A549 (cell line): ENCODE measurements around the gene DRD3. TPM values are rescaled to one million over a fixed set of nuclear protein-coding genes. Genes with fewer than 3 reads are reported as not detected.

Source experiments
- ATAC-seq, 2 experiments: fragments of 200-7000 bp in 1 of 2; fragments of >200 bp in 1 of 2; cut with Nextera tagmentation in 1 of 2; cut with Tn5 transposase in 1 of 2; 3 replicates each; pipeline versions ENCODE4 v1.8.0 to v1.9.1; 2018 to 2020; ENCODE audit warnings: mild to moderate bottlenecking in 1 of 2, moderate library complexity in 1 of 2
- CTCF ChIA-PET: fragments of 300-600 bp; sonication (Branson Sonifier 250); formaldehyde crosslinking; extraction: SDS; loops from one replicate; lab custom pipeline; 2021; ENCODE audit warnings: antibody characterized with exemption, inconsistent platforms; lab: Yijun Ruan, JAX
- POLR2A ChIA-PET: fragments of 350-600 bp; formaldehyde crosslinking; extraction: SDS; loops from one replicate; lab custom pipeline; 2021; ENCODE audit warnings: antibody characterized with exemption, inconsistent platforms; lab: Yijun Ruan, JAX
- DNase-seq, 2 experiments: peaks; one replicate each; pipeline versions ENCODE4 v3.0.0 to v3.0.0-alpha.2; 2011 to 2016; ENCODE audit warnings: low read depth in 1 of 2, low spot score in 1 of 2
- FAIRE-seq: peaks from 2 replicates; lab custom pipeline; 2011; peaks lifted over from hg19 to GRCh38; lab: Jason Lieb, UNC
- H3K27ac ChIP-seq, 2 experiments: fragments of >200 bp; sonication (Bioruptor Twin); formaldehyde crosslinking; 3 replicates each; pipeline ENCODE4 v1.5.1; 2016 to 2017
- H3K4me1 ChIP-seq: fragments of >200 bp; sonication (Bioruptor Twin); formaldehyde crosslinking; 3 replicates; pipeline ENCODE4 v1.6.1; 2016
- H3K4me2 ChIP-seq: fragments of >200 bp; sonication (Bioruptor Twin); formaldehyde crosslinking; 3 replicates; pipeline ENCODE4 v1.6.1; 2016
- H3K4me3 ChIP-seq: fragments of >200 bp; sonication (Bioruptor Twin); formaldehyde crosslinking; 3 replicates; pipeline ENCODE4 v1.5.1; 2016
- H3K9me3 ChIP-seq: fragments of >200 bp; sonication (Bioruptor Twin); formaldehyde crosslinking; 3 replicates; pipeline ENCODE4 v1.6.1; 2016
- BHLHE40 ChIP-seq: IDR thresholded peaks from 2 replicates; pipeline ENCODE4 v1.6.1; 2012; ENCODE audit warnings: low read depth, low read length, inconsistent platforms
- CBX2 ChIP-seq: fragments of 200-600 bp; sonication (generic); IDR thresholded peaks from 2 replicates; pipeline ENCODE4 v1.6.1; 2016; ENCODE audit warnings: low read depth, mild to moderate bottlenecking, borderline replicate concordance
- CEBPB ChIP-seq, 2 experiments: fragments of >200 bp in 1 of 2; sonication (Bioruptor Twin) in 1 of 2; formaldehyde crosslinking in 1 of 2; IDR thresholded peaks; 2 replicates each; pipeline ENCODE4 v1.6.1; 2012 to 2016
- CHD2 ChIP-seq: fragments of 150-350 bp; IDR thresholded peaks from 2 replicates; pipeline ENCODE4 v1.6.1; 2014; ENCODE audit warnings: low read length; ENCODE audit not compliant: partially characterized antibody
- CTCF ChIP-seq: fragments of >200 bp; sonication (Bioruptor Twin); formaldehyde crosslinking; IDR thresholded peaks from 3 replicates; pipeline ENCODE4 v1.5.1; 2016
- E2F6 ChIP-seq: IDR thresholded peaks from 2 replicates; pipeline ENCODE4 v1.6.1; 2012; ENCODE audit warnings: low read depth, borderline replicate concordance
- EHMT2 ChIP-seq: fragments of 200-600 bp; sonication (generic); IDR thresholded peaks from 2 replicates; pipeline ENCODE4 v1.6.1; 2016; ENCODE audit warnings: antibody characterized with exemption, low read depth, mild to moderate bottlenecking, moderate library complexity
- ELK1 ChIP-seq: fragments of 150-350 bp; IDR thresholded peaks from 2 replicates; pipeline ENCODE4 v1.6.1; 2014; ENCODE audit warnings: low read depth, mild to moderate bottlenecking, low read length
- EP300 ChIP-seq, 2 experiments: fragments of >200 bp; sonication (Bioruptor Twin); formaldehyde crosslinking; IDR thresholded peaks; 2 replicates in 1 of 2; 3 replicates in 1 of 2; pipeline ENCODE4 v1.6.1; 2016 to 2017
- HDAC2 ChIP-seq: fragments of 200-600 bp; sonication (generic); IDR thresholded peaks from 2 replicates; pipeline ENCODE4 v1.6.1; 2016
- HES2 ChIP-seq: fragments of >200 bp; sonication (Bioruptor Twin); formaldehyde crosslinking; IDR thresholded peaks from 2 replicates; pipeline ENCODE4 v1.6.1; 2016
- HMGXB4 ChIP-seq: fragments of 250-450 bp; sonication (Bioruptor Pico); IDR thresholded peaks from 2 replicates; pipeline ENCODE4 v1.5.0; 2021; ENCODE audit warnings: mild to moderate bottlenecking, moderate library complexity, borderline replicate concordance
- HOXB13 ChIP-seq: fragments of 250-450 bp; sonication (Bioruptor Pico); IDR thresholded peaks from 2 replicates; pipeline ENCODE4 v1.5.0; 2020; ENCODE audit warnings: low read depth, mild to moderate bottlenecking, moderate library complexity
- HOXB5 ChIP-seq: fragments of 250-450 bp; sonication (Bioruptor Pico); IDR thresholded peaks from 2 replicates; pipeline ENCODE4 v1.5.0; 2020; ENCODE audit warnings: mild to moderate bottlenecking, moderate library complexity
- JUNB ChIP-seq: fragments of >200 bp; sonication (Bioruptor Twin); formaldehyde crosslinking; IDR thresholded peaks from 2 replicates; pipeline ENCODE4 v1.6.1; 2016
- KDM1A ChIP-seq: fragments of 200-600 bp; sonication (generic); IDR thresholded peaks from 2 replicates; pipeline ENCODE4 v1.6.1; 2016; ENCODE audit warnings: low read depth, mild to moderate bottlenecking
- KDM5A ChIP-seq: fragments of 200-600 bp; sonication (generic); IDR thresholded peaks from 2 replicates; pipeline ENCODE4 v1.6.1; 2016; ENCODE audit warnings: antibody characterized with exemption, mild to moderate bottlenecking
- MAZ ChIP-seq: fragments of 150-350 bp; IDR thresholded peaks from 2 replicates; pipeline ENCODE4 v1.6.1; 2014; ENCODE audit warnings: antibody characterized with exemption, low read depth, low read length, borderline replicate concordance
- NFE2L2 ChIP-seq: fragments of 150-350 bp; conservative IDR thresholded peaks from 2 replicates; pipeline ENCODE4 v1.6.1; 2014; ENCODE audit warnings: low read length
- PHF8 ChIP-seq: fragments of 200-600 bp; sonication (generic); IDR thresholded peaks from 2 replicates; pipeline ENCODE4 v1.6.1; 2016; ENCODE audit warnings: low read depth, mild to moderate bottlenecking, antibody characterized with exemption, moderate library complexity, borderline replicate concordance
- POLR2AphosphoS2 ChIP-seq: conservative IDR thresholded peaks from 2 replicates; pipeline ENCODE4 v1.6.1; 2012; ENCODE audit warnings: low read length, improper control_type of control experiment, inconsistent platforms
- TFCP2L1 ChIP-seq: fragments of 250-450 bp; sonication (Bioruptor Pico); IDR thresholded peaks from 2 replicates; pipeline ENCODE4 v1.5.0; 2021; ENCODE audit warnings: mild to moderate bottlenecking
- ZC3H11A ChIP-seq: fragments of 450-650 bp; IDR thresholded peaks from 2 replicates; pipeline ENCODE4 v1.6.1; 2014; ENCODE audit warnings: antibody characterized with exemption, mild to moderate bottlenecking
- ZFP36 ChIP-seq: fragments of 450-650 bp; IDR thresholded peaks from 2 replicates; pipeline ENCODE4 v1.6.1; 2014; ENCODE audit warnings: borderline replicate concordance; ENCODE audit not compliant: partially characterized antibody
- WGBS: methylation state at CpG from one replicate; pipeline ENCODE4 v1.1.6; 2017; ENCODE audit errors: missing lambda C conversion rate; 5-methylcytosine and 5-hydroxymethylcytosine counted together
- polyA plus RNA-seq, 4 experiments: library from polyadenylated mRNA; depleted of rRNA in 3 of 4; stranded (reverse); fragments of >200 nt; fragmentation: RNase III in 1 of 4; extraction: RNeasy Plus Mini Kit Qiagen cat#74134 plus additional on column Dnase treatment in 1 of 4; gene quantifications; 2 replicates in 3 of 4; 3 replicates in 1 of 4; pipeline ENCODE4 v1.2.3, GENCODE V29; 2011 to 2017

DRD3 gene
- polyA plus RNA-seq, 2 of the 4 experiments (the other 2 are of a cell fraction) = not detected

GRCh38 chr3:114115143-114115542 is 63.7 kb downstream of the DRD3 start:
- no peak overlapping the region for H3K4me2 ChIP-seq
- ChIA-PET CTCF (no interaction called here), POLR2A (no interaction called here)
- DNase-seq (no peak), ATAC-seq (no peak), FAIRE-seq (no peak)
- H3K9me3 ChIP-seq = no peaks in the 10 kb centered on the region
- WGBS = 73% methylated on average over 7 of the region's 7 CpGs
- H3K4me3 ChIP-seq = no peak overlapping the region
- TF ChIP-seq HES2 (no peak), BHLHE40 (no peak), HOXB5 (CRISPR knock-in tag) (no peak), CEBPB (IDR thresholded peaks at IDR 0.05) (no peak), EHMT2 (no peak), ZC3H11A (no peak), CBX2 (no peak), TFCP2L1 (CRISPR knock-in tag) (no peak), KDM1A (no peak), ELK1 (no peak), JUNB (no peak), ZFP36 (no peak), NFE2L2 (no peak), EP300 (IDR thresholded peaks at IDR 0.05) (no peak), E2F6 (no peak), HDAC2 (no peak)
- no peaks in the 10 kb centered on the region for H3K4me1 ChIP-seq
- no peak overlapping the region for H3K27ac ChIP-seq

GRCh38 chr3:114114719-114115118 is 64.1 kb downstream of the DRD3 start:
- H3K27ac ChIP-seq = no peak overlapping the region
- no peak overlapping the region for H3K4me3 ChIP-seq
- FAIRE-seq (no peak), DNase-seq (no peak), ATAC-seq (no peak)
- ChIA-PET POLR2A (no interaction called here), CTCF (no interaction called here)
- no peaks in the 10 kb centered on the region for H3K9me3 ChIP-seq
- H3K4me1 ChIP-seq = no peaks in the 10 kb centered on the region
- H3K4me2 ChIP-seq = no peak overlapping the region
- WGBS = 47% methylated on average over 3 of the region's 3 CpGs
- TF ChIP-seq CTCF (no peak), E2F6 (no peak), PHF8 (no peak), NFE2L2 (no peak), CHD2 (no peak), CEBPB (IDR thresholded peaks at IDR 0.05) (no peak), HOXB13 (CRISPR knock-in tag) (no peak), POLR2AphosphoS2 (no peak), KDM1A (no peak), HMGXB4 (CRISPR knock-in tag) (no peak), KDM5A (no peak), MAZ (no peak)
